Sigmoid colon (tissue), 7 donors: ENCODE results near the gene PRKCQ. TPM values are rescaled to one million over a fixed set of nuclear protein-coding genes. Genes with fewer than 3 reads are reported as not detected.

Experiments used
- DNase-seq: peaks from one replicate; pipeline ENCODE4 v3.0.0-alpha.2; 2019
- H3K27ac ChIP-seq, 4 donors: fragments of 200-600 bp; sonication (generic); one replicate each; pipeline ENCODE4 v1.5.1; 2016 to 2019; ENCODE audit warnings: mild to moderate bottlenecking in 1 of 4
- H3K27me3 ChIP-seq, 3 donors: fragments of 200-600 bp; sonication (generic); one replicate each; pipeline ENCODE4 v1.5.1; 2019; ENCODE audit warnings: mild to moderate bottlenecking in 1 of 3
- H3K36me3 ChIP-seq, 4 donors: fragments of 200-600 bp; sonication (generic); one replicate each; pipeline ENCODE4 v1.5.1; 2016 to 2019
- H3K4me1 ChIP-seq, 4 donors: fragments of 200-600 bp; sonication (generic); one replicate each; pipeline ENCODE4 v1.5.1; 2017 to 2019
- H3K4me3 ChIP-seq, 4 donors: fragments of 200-600 bp; sonication (generic); one replicate each; pipeline ENCODE4 v1.5.1; 2017 to 2019; ENCODE audit warnings: mild to moderate bottlenecking in 2 of 4, moderate library complexity in 1 of 4
- H3K9me3 ChIP-seq, 4 donors: fragments of 200-600 bp in 3 of 4; sonication (generic) in 3 of 4; one replicate each; pipeline versions ENCODE4 v1.5.1 to v1.6.1; 2013 to 2019
- CTCF ChIP-seq, 4 experiments: fragments of 450-650 bp in 3 of 4; fragments of 200-600 bp in 1 of 4; IDR thresholded peaks; one replicate each; pipeline ENCODE4 v1.5.1; 2016 to 2019; ENCODE audit warnings: antibody characterized with exemption in 4 of 4, mild to moderate bottlenecking in 3 of 4, moderate library complexity in 2 of 4
- EP300 ChIP-seq, 4 donors: sonication (generic); formaldehyde crosslinking; IDR thresholded peaks; one replicate each; pipeline ENCODE4 v1.6.1; 2017; ENCODE audit warnings: antibody characterized with exemption in 4 of 4
- POLR2A ChIP-seq, 2 donors: fragments of 450-650 bp; IDR thresholded peaks; one replicate each; pipeline ENCODE4 v1.6.1; 2016; ENCODE audit warnings: antibody characterized with exemption in 2 of 2, mild to moderate bottlenecking in 2 of 2, moderate library complexity in 2 of 2
- POLR2AphosphoS5 ChIP-seq, 4 donors: sonication (generic); formaldehyde crosslinking; IDR thresholded peaks; one replicate each; pipeline ENCODE4 v1.6.1; 2017; ENCODE audit warnings: antibody characterized with exemption in 4 of 4
- WGBS, 2 donors: extraction: QIAGEN DNeasy Blood & Tissue Kit; methylation state at CpG; one replicate each; pipeline ENCODE4 v1.1.7; 2013; 5-methylcytosine and 5-hydroxymethylcytosine counted together
- intact Hi-C: fragments of 100-400 bp; cut with DNase I; formaldehyde crosslinking; loops from one replicate; pipeline ENCODE4 v1.15.1; 2023
- polyA plus RNA-seq, 3 donors: library from polyadenylated mRNA; stranded (reverse); fragments of 200-250 nt; gene quantifications; one replicate each; pipeline ENCODE4 v1.2.3, GENCODE V29; 2013
- total RNA-seq, 4 donors: library from RNA; depleted of rRNA; stranded (reverse); fragments of >200 nt; gene quantifications; one replicate each; pipeline ENCODE4 v1.1.0, GENCODE V29; 2016
- donor health status: healthy with polysubstance abuse.
- donor health status: Bipolar disorder and iron deficiency.
- donor health status: healthy.

Gene PRKCQ
- total and polyA plus RNA-seq, 7 donors: 0.23 to 3.0 (median 0.81) TPM

GRCh38 chr10:6536102-6536501 lies 44.0 kb downstream of the PRKCQ start:
- Histone ChIP-seq H3K4me3 (no peak overlapping the region), H3K36me3 (no peaks in the 10 kb centered on the region), H3K27ac (no peak overlapping the region), H3K27me3 (no peaks in the 10 kb centered on the region), H3K4me1 (no peaks in the 10 kb centered on the region), H3K9me3 (no peaks in the 10 kb centered on the region)
- no peak for DNase-seq
- WGBS, 2 donors: 91 to 92% methylated on average over 3 of the region's 3 CpGs
- TF ChIP-seq POLR2A (IDR thresholded peaks at IDR 0.05): no peak
- no peak for TF ChIP-seq EP300 (IDR thresholded peaks at IDR 0.05)
- TF ChIP-seq CTCF (IDR thresholded peaks at IDR 0.05): no peak
- no peak for TF ChIP-seq POLR2AphosphoS5 (IDR thresholded peaks at IDR 0.05)
- intact Hi-C loops: no loop called here

DNA sequence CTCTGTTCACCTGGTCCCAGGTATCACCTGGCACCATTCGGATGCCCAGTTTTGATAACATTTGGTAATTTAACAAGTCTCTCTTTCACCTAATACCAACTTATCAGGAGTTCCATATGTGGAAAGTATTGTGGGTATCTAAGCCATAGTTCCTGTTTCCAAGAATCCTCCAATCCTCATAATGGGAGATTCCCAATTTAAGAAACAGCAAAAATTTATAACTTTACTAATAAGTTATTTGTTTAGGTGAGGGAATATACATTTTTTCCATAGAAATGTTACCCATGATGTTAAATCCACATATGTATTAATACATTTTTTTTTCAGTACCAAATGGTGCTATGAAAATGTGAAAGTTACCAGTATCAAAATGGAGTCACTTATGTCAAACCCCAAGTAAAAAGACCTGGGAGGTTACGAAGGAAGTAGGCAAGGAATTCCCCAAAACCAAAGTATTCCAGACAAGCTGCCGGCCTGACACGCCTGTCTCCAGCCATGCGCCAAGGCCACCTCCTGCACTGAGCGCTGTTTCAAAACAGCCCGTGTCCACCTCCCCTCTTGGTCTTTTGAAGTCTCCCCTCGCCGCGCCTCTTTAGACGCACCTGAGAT lies 44.8 kb downstream of the PRKCQ start:
- Histone ChIP-seq H3K4me3 (no peak overlapping the region), H3K27ac (no peak overlapping the region), H3K27me3 (no peaks in the 10 kb centered on the region), H3K9me3 (no peaks in the 10 kb centered on the region), H3K36me3 (no peaks in the 10 kb centered on the region), H3K4me1 (no peaks in the 10 kb centered on the region)
- no peak for DNase-seq
- TF ChIP-seq CTCF (IDR thresholded peaks at IDR 0.05): no peak
- WGBS, 2 donors: 95 to 97% methylated on average over 11 of the region's 11 CpGs
- intact Hi-C loops: no loop called here

DNA sequence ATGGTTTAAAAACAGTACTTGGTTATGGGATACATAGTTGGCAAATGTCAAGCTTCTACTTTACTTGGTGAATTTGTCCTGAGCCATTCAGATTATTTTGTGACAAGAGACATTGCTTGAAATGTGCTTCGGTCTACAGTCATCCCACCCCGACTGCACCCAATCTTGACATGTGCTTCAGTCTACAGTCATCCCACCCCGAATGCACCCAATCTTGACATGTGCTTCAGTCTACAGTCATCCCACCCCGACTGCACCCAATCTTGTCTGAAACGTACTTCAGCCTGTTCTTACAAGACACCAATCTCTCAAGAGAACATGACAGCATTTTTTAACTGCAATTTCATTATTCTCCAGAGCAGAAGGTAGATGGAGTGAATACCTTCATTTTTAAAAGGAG lies 47.8 kb downstream of the PRKCQ start:
- intact Hi-C loops: no loop called here
- Histone ChIP-seq H3K27me3 (no peaks in the 10 kb centered on the region), H3K9me3 (no peaks in the 10 kb centered on the region), H3K27ac (no peak overlapping the region), H3K4me1 (no peaks in the 10 kb centered on the region), H3K36me3 (no peaks in the 10 kb centered on the region), H3K4me3 (no peak overlapping the region)
- WGBS, 2 donors: 92 to 94% methylated on average over 5 of the region's 5 CpGs
- TF ChIP-seq POLR2AphosphoS5 (IDR thresholded peaks at IDR 0.05) (no peak), CTCF (IDR thresholded peaks at IDR 0.05) (no peak), EP300 (IDR thresholded peaks at IDR 0.05) (no peak), POLR2A (IDR thresholded peaks at IDR 0.05) (no peak)
- no peak for DNase-seq

DNA sequence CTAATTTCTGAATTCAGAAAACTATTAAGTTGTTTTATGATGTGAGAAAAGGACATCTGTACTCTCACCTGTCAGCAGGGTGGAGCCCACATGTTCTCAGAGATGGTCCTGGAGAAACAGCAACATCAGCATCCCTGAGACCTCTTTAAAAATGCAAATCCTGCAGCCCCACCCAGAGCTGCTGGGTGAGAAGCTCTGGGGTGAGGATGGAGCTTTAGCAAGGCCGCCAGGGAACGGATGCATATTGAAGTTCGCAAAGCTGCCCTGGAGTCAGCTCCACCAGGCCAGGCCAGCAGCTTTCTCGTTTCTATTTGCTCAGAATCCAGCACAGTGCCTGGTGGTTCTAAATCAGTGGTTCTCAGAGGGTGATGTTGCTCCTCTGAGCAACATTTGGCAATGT lies 49.1 kb downstream of the PRKCQ start:
- no peak for DNase-seq

More for the DNA sequence above, 49.1 kb downstream of the PRKCQ start:
- Histone ChIP-seq H3K27me3 (no peaks in the 10 kb centered on the region), H3K4me3 (no peak overlapping the region), H3K27ac (no peak overlapping the region), H3K9me3 (no peaks in the 10 kb centered on the region), H3K4me1 (no peaks in the 10 kb centered on the region), H3K36me3 (no peaks in the 10 kb centered on the region)
- intact Hi-C loops: no loop called here
- 85 to 91% methylated on average over 4 of the region's 4 CpGs for WGBS, 2 donors
- no peak for TF ChIP-seq CTCF (IDR thresholded peaks at IDR 0.05)
- no peak for TF ChIP-seq EP300 (IDR thresholded peaks at IDR 0.05)
- no peak for TF ChIP-seq POLR2AphosphoS5 (IDR thresholded peaks at IDR 0.05)
- no peak for TF ChIP-seq POLR2A (IDR thresholded peaks at IDR 0.05)
